ENCODE measurements around the gene DCBLD2.

DCBLD2 gene

DNA sequence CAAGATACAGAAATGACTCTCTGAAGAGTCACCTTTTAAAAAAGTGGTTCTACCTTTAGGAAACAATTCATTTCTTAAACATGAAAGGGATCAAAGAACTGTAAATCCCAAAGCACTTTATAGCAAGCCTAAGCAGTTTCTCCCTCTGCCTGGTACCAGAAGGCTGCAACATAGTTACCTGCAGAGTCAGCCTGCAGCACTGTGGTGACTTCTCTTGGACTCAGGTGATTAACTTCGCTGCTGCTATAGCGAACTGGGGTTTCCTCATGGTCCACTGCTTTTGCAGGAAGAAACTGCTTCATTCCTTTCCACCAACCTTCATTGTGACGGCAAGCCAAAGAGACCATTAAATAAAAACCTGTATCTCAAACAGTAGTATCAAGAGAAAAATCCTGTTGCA lies 101.1 kb downstream of the DCBLD2 start:
- Histone ChIP-seq H4K20me1 (no peaks in the 10 kb centered on the region), H3K36me3 (peaks cover 26% of the 10 kb centered on the region)
- no peak for TF ChIP-seq Cebpa-rat (IDR thresholded peaks at IDR 0.05)

DNA sequence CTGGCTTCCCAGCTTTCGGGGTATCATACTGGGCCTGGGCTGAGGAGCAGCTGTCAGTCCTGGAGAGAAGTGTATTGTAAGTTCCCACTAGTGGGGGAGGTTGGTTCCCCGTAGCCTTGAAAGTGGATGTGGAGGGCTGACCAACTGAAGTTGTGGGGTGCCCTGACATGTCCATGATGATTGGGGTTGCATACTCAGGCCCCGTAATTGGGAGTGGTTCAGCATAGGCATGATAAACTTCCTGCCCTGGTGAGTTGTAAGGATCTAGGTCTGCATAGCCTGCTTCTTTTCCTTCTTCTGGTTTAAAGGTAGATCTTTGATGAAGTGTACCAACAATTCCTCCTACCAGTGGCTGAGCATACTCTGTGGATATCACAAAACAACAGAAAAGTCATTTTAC lies 102.0 kb downstream of the DCBLD2 start:
- Histone ChIP-seq H3K36me3 (peaks cover 19% of the 10 kb centered on the region), H3K4me2 (no peak overlapping the region)
- no peak for TF ChIP-seq Cebpa-rat (IDR thresholded peaks at IDR 0.05)

More for the DNA sequence above, 101.1 kb downstream of the DCBLD2 start:
- H3K4me3 ChIP-seq = no peak overlapping the region
- no peak overlapping the region for H3K27ac ChIP-seq
- H3K9me3 ChIP-seq = no peaks in the 10 kb centered on the region
- no peak overlapping the region for H3K4me2 ChIP-seq
- no peaks in the 10 kb centered on the region for H3K4me1 ChIP-seq
- no peak overlapping the region for H3K9ac ChIP-seq
- H3K27me3 ChIP-seq = no peaks in the 10 kb centered on the region

DNA sequence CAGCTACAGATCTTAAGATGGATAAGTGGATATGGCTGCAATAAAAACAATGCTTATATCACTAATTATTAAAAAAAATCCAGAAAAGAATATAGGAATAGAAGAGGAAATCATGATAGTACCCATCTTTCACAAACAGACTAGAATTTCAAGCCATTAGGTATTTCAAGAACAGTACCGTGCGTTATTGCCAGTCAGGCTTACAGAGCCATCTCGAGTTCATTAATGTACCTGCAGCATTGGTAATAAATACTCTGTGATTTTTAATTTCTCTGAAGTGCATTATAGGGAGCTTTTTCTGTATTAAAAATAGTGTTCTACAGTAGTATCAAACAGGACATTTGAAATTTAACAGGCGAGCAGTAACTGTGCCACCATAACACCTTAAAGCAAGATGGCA lies 102.7 kb downstream of the DCBLD2 start:
- H3K9ac ChIP-seq = no peak overlapping the region
- H3K4me2 ChIP-seq = no peak overlapping the region
- H4K20me1 ChIP-seq = no peaks in the 10 kb centered on the region
- no peaks in the 10 kb centered on the region for H3K27me3 ChIP-seq
- no peak for TF ChIP-seq Cebpa-rat (IDR thresholded peaks at IDR 0.05)
- H3K36me3 ChIP-seq = peaks cover 19% of the 10 kb centered on the region
- no peak overlapping the region for H3K27ac ChIP-seq
- no peaks in the 10 kb centered on the region for H3K4me1 ChIP-seq
- no peak overlapping the region for H3K4me3 ChIP-seq
- H3K9me3 ChIP-seq = no peaks in the 10 kb centered on the region

More for the DNA sequence above, 102.0 kb downstream of the DCBLD2 start:
- Histone ChIP-seq H3K27me3 (no peaks in the 10 kb centered on the region), H3K9me3 (no peaks in the 10 kb centered on the region), H4K20me1 (no peaks in the 10 kb centered on the region), H3K4me3 (no peak overlapping the region), H3K27ac (no peak overlapping the region), H3K4me1 (no peaks in the 10 kb centered on the region), H3K9ac (no peak overlapping the region)

DNA sequence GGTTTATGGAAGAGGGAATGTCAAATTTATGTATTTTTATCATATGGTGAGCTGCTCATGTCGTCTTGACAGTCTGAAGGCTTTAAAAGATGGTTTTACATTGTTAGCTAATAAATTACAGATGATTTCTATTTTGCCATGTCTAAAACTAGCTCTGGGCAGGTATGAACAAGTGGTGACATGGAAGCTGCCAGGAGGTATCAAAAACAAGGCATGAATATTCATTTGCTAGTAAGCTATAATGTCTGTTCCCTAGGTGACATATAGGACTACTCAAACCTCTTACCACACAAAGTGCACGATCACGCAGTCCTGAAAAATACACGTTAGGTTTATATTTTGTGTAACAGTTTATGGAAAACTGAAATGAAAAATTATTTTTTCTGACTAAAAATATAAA lies 103.6 kb downstream of the DCBLD2 start:
- Histone ChIP-seq H3K4me2 (no peak overlapping the region), H3K4me1 (no peaks in the 10 kb centered on the region), H3K27ac (no peak overlapping the region), H3K9ac (no peak overlapping the region), H3K9me3 (no peaks in the 10 kb centered on the region), H3K36me3 (peaks cover 19% of the 10 kb centered on the region), H3K4me3 (no peak overlapping the region), H4K20me1 (no peaks in the 10 kb centered on the region), H3K27me3 (no peaks in the 10 kb centered on the region)
- TF ChIP-seq Cebpa-rat (IDR thresholded peaks at IDR 0.05) = no peak

DNA sequence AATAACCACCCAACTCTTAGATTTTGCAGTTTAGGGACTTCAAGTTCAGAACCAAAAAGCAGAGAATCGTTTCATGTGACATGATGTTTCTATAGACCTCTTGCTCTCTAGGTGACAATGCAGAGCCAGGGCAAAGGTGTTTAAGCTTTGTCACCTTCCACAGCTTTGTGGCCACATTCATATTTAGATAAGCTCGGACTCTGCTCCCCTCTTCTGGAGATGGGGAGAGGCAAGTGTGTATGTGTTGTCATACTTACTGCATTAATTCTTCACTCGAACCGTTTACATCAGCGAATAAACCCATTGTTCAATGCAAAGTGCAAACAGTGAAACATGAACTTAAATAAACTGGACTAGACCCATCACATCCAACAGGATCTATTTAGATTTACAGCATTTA lies 105.2 kb downstream of the DCBLD2 start:
- Histone ChIP-seq H3K4me3 (no peak overlapping the region), H3K4me1 (no peaks in the 10 kb centered on the region), H3K4me2 (no peak overlapping the region), H3K9me3 (no peaks in the 10 kb centered on the region), H3K9ac (no peak overlapping the region), H3K27ac (no peak overlapping the region), H3K36me3 (peaks cover 16% of the 10 kb centered on the region), H4K20me1 (no peaks in the 10 kb centered on the region), H3K27me3 (no peaks in the 10 kb centered on the region)
- no peak for TF ChIP-seq Cebpa-rat (IDR thresholded peaks at IDR 0.05)

DNA sequence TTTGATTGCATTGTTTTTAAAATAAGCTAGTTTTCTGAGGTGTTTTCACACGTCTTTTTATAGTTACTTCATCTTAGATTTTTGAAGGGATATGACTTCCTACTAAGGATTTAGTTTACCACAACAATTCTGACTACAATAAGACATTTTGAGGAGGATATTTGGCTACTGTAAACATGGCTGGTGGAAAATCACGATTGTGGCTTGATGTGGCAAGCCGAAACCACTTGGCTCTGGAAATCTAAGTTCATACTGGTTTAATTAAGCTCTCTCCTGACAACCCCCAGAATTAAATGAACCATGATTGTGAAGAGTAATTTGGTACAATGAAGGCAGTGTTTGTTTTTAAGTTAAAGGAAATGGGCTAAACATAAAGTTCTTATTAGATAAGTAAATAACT lies 107.5 kb downstream of the DCBLD2 start:
- no peak overlapping the region for H3K4me2 ChIP-seq
- H3K4me1 ChIP-seq = no peaks in the 10 kb centered on the region
- no peak for TF ChIP-seq Cebpa-rat (IDR thresholded peaks at IDR 0.05)
- H3K27me3 ChIP-seq = no peaks in the 10 kb centered on the region
- peaks cover 4% of the 10 kb centered on the region; the same call in 1 of the 2 replicates for H3K36me3 ChIP-seq
- H3K27ac ChIP-seq = no peak overlapping the region
- no peaks in the 10 kb centered on the region for H3K9me3 ChIP-seq
- no peak overlapping the region for H3K9ac ChIP-seq
- no peaks in the 10 kb centered on the region for H4K20me1 ChIP-seq
- no peak overlapping the region for H3K4me3 ChIP-seq

DNA sequence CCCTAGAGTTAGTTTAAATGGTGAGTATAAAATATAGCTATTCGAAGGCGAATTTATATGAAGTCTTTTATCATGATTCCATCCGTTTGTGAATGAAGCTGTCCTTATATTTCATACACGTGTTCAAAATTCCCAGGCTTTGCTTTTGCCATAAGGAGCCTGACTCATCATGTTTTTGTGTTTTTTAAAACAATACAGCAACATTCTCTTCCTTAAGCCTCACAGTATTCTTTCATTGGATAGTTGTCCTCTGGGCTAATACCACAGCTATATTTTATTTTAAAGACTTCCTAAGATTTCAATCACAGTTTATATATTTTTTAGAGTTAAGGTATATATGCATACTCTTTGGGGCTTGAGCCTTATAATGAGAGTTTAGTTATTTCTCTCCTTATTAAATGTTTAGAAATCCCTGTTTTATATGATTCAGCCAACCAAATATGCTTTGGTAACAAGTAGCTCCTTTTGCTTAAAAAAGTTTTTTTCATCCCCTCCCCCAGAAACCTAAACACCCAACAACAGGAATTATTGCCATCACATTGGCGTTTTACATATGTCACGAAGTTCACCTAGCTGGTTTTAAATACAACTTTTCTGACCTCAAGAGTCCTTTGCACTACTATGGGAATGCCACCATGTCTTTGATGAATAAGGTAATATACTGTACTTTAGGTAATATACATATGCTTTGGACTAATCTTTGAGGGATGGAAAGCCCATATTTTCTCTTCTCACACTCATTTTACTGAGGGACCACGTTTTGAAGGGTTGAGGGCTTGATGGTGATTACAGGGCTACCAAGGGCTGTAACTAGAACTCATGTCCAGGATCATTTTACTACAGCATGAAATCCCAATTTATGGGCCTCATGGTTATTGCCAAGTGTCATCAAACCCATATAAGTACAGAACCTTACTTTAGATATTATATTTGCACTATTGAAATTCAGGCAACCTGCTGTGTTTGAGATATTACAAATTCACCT lies 109.9 kb downstream of the DCBLD2 start:
- no peak overlapping the region for H3K4me2 ChIP-seq
- no peaks in the 10 kb centered on the region for H4K20me1 ChIP-seq
- TF ChIP-seq Cebpa-rat (IDR thresholded peaks at IDR 0.05) = no peak
- H3K27me3 ChIP-seq = no peaks in the 10 kb centered on the region
- H3K4me3 ChIP-seq = no peak overlapping the region
- no peaks in the 10 kb centered on the region for H3K4me1 ChIP-seq
- no peak overlapping the region for H3K9ac ChIP-seq
- no peak overlapping the region for H3K27ac ChIP-seq
- peaks cover 4% of the 10 kb centered on the region; the same call in 1 of the 2 replicates for H3K36me3 ChIP-seq
- no peaks in the 10 kb centered on the region for H3K9me3 ChIP-seq

DNA sequence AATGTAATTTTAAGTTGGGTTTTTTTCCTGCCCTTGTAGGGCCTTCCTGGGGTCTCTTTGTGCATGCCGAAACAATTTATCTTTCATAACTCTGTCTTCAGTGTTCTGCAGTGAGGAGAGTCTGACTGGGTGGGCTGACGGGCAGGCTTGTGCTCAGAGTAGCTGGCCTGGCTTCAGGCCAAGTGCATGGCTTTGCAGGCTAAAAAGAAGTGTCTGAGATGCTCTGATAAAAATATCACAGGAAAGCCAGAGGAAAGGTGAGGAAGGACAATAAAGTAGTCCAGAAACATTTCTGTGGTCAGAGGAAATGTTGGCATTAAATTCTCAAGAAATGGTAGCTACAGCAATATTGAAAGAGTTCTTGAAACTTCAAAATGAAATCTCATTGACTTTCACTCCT lies 112.8 kb downstream of the DCBLD2 start:
- no peaks in the 10 kb centered on the region for H4K20me1 ChIP-seq
- H3K9me3 ChIP-seq = no peaks in the 10 kb centered on the region
- H3K27me3 ChIP-seq = no peaks in the 10 kb centered on the region
- TF ChIP-seq Cebpa-rat (IDR thresholded peaks at IDR 0.05) = no peak
- no peak overlapping the region for H3K27ac ChIP-seq
- H3K4me3 ChIP-seq = no peak overlapping the region
- no peaks in the 10 kb centered on the region for H3K36me3 ChIP-seq
- H3K4me2 ChIP-seq = no peak overlapping the region
- H3K4me1 ChIP-seq = no peaks in the 10 kb centered on the region
- H3K9ac ChIP-seq = no peak overlapping the region

DNA sequence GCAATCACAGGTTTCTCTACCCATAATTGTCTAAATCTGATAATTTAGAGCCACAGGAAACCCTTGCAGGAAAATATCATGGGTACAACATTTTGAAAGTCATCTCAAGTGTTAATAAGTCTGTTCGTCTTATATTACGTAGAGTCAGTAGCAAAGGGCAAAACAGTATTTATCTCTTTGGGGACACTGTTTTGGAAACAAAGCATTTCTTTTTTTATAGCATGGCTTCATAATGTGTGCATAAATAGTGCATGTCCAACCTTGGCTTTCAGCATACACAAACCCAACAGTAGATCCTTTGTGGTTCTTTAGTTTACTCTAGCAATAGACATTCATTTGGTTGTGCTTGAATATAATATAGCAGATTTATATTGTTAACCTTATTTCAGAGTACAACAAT lies 114.3 kb downstream of the DCBLD2 start:
- Histone ChIP-seq H3K4me1 (no peaks in the 10 kb centered on the region), H3K9ac (no peak overlapping the region), H3K27ac (no peak overlapping the region), H3K36me3 (no peaks in the 10 kb centered on the region), H3K9me3 (no peaks in the 10 kb centered on the region), H4K20me1 (no peaks in the 10 kb centered on the region), H3K4me2 (no peak overlapping the region), H3K27me3 (no peaks in the 10 kb centered on the region), H3K4me3 (no peak overlapping the region)
- TF ChIP-seq Cebpa-rat (IDR thresholded peaks at IDR 0.05) = no peak

DNA sequence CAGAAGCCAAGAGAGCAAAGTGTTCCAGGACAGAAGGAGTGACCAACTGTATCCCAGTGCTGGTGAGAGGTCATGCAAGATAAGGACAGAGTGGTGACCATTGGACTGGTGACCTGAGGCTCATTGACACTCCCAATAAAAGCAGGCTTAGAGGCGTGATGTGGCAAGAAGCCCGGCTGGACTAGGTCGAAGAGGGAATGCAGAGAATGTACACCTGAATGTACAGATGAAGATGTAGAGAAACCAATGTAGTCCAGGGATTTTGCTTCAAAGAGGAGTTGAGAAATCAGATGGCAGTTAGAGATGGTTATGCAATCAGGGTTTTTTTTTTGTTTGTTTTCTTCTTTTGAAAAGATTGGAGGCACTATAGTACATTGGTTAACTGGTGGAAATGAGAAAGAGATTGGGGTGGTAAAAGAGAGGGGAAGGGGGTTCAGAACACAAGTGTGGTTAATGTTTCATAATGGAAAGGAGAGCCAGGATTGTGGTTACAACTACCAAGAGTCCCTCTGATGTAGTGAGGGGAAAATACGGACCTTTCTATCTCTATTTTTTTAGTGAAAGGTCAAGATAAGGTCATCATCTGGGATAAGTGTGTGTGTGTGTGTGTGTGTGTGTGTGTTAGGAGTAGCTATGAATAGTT lies 115.0 kb downstream of the DCBLD2 start:
- H3K27ac ChIP-seq = no peak overlapping the region
- no peak for TF ChIP-seq Cebpa-rat (IDR thresholded peaks at IDR 0.05)
- H3K9ac ChIP-seq = no peak overlapping the region
- no peaks in the 10 kb centered on the region for H3K27me3 ChIP-seq
- H3K9me3 ChIP-seq = no peaks in the 10 kb centered on the region
- no peaks in the 10 kb centered on the region for H4K20me1 ChIP-seq
- H3K36me3 ChIP-seq = no peaks in the 10 kb centered on the region
- no peaks in the 10 kb centered on the region for H3K4me1 ChIP-seq
- no peak overlapping the region for H3K4me2 ChIP-seq
- no peak overlapping the region for H3K4me3 ChIP-seq

All from BLaER1 (cell line).